Measurements from ENCODE around the gene CARMIL3.
"Not testable (repeated sequence)": the region's sequence is repeated elsewhere in the genome, so short reads cannot be mapped to it uniquely, and the experiment has no call there.

Gene CARMIL3

DNA sequence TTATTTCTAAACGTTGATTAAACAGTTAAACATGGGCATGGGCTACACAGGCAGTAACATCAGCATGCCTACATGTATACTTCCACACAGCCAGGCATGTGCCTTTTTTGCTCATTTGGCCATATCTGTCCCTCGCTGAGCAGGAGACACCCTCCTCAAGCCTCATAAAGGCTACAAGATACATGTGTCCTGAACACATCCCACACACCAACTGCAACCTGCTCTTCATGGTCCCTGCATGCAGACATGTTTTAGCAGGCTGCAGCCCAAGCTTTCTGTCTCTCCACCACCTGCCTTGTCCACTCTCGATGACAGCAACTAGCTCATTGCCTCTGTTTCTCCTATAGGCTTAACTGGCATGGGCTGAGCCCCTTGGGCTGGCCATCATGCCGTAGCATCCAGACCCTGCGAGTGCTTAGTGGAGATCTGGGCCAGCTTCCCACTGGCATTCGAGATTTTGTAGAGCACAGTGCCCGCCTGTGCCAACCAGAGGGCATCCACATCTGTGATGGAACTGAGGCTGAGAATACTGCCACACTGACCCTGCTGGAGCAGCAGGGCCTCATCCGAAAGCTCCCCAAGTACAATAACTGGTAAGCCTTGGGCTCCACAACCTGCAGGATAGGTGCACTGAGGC, 44.9 kb downstream of the CARMIL3 start:
- no peak for DNase-seq (ENCODE audit: low read depth)

DNA sequence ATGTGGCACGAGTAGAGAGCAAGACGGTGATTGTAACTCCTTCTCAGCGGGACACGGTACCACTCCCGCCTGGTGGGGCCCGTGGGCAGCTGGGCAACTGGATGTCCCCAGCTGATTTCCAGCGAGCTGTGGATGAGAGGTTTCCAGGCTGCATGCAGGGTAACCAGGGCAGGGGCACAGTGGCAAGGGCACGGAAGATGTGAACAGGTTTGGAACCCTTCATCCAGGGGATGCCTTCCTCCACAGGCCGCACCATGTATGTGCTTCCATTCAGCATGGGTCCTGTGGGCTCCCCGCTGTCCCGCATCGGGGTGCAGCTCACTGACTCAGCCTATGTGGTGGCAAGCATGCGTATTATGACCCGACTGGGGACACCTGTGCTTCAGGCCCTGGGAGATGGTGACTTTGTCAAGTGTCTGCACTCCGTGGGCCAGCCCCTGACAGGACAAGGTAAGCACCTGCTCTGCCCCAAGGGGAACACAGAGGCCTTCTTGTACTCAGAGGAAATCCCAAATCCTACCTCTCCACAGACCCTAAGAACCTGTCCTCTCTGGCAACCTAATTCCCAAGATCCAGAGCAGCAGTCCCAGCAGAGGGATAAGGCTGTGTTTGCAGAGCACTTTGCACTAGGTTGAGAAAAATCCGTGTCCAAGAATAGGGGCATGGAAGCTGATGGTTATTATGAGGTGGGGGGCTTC, 46.6 kb downstream of the CARMIL3 start:
- DNase-seq (ENCODE audit: low read depth): no peak

DNA sequence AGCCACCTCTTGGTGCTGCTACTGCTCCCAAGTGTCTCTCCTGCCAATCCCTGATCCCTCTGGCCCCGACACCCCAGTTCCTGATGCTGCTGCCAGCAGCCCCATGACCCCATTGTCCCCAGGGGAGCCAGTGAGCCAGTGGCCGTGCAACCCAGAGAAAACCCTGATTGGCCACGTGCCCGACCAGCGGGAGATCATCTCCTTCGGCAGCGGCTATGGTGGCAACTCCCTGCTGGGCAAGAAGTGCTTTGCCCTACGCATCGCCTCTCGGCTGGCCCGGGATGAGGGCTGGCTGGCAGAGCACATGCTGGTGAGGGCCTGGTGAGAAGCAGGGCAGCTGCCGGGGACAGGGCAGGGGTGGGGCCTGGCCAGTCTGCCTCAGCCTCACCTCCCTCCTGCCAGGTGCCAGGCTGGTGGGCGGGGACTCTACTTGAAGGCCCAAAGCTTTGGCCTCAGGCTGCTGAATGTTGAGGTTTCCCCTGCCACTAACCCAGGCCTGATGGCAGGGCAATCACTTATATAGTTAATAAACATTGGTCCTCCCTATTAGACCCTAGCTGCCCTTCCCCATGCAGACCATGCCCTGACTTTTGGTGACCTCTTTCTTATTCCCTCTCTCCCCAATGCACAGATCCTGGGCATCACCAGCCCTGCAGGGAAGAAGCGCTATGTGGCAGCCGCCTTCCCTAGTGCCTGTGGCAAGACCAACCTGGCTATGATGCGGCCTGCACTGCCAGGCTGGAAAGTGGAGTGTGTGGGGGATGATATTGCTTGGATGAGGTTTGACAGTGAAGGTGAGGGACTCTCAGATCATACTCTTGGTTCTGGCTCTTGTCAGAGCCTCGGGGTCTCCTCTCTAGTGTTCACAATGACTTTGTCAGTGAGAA, 47.4 kb downstream of the CARMIL3 start:
- DNase-seq (ENCODE audit: low read depth): no peak

DNA sequence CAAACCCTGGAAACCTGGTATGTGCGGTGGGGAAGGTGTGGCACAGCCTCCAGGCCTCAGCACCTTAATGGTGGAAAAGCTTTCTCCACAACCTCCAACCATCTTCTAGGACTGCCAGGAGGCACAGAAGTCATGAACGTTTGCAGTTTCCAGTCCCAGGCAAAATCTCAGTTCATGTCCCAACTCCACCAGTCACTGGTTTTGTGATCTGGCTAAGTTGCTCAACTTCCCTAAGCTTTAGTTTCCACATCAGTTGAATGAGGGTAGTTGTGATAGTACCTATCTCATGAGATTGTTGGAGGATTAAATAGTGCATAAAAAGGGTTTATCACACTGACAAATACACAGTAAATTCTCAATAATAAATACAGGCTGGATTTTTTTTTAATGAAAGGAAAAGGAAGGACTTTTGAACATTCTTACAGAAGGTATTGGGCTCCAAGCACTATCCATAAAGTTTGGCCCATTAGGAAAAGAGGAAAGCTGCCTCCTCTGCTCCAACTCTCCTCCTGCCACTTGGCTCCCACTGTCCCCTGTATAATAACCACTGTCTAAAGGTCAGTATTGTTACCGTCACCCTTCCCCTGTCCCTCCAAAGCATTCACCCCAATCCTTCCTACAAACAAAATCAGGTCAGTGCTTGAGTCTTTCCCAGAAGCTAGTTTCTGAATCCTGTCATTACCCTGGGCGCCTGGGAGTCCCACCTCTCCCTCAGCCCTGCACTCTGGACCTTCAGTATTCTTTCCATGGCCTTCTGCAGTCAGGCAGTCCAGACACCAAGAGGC, 48.6 kb downstream of the CARMIL3 start:
- no peak for DNase-seq (ENCODE audit: low read depth)

DNA sequence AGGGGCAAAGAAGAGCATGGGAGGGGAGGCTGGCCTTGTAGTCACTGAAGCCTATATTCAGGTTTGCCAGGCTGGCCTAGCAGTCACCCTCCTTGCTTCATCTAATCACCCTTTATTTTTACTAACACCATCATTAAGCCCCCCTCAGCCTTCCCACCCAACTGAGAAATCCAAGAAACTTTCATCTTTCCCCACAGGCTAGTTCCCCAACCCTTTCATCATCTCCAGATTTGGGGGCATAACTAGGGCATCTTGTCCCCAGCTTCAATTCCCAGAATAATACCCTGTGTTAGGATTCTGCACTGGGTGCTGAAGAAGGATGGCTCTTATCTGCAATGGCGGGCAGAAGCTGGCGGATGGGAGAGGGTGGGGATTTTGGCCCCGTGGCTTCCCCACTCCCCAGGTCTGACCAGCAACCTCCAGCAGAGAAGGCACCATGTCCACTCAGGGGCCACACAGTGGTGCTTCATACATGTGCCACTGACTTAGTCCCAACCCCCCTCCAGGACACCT, 49.2 kb downstream of the CARMIL3 start:
- DNase-seq (ENCODE audit: low read depth): no peak

DNA sequence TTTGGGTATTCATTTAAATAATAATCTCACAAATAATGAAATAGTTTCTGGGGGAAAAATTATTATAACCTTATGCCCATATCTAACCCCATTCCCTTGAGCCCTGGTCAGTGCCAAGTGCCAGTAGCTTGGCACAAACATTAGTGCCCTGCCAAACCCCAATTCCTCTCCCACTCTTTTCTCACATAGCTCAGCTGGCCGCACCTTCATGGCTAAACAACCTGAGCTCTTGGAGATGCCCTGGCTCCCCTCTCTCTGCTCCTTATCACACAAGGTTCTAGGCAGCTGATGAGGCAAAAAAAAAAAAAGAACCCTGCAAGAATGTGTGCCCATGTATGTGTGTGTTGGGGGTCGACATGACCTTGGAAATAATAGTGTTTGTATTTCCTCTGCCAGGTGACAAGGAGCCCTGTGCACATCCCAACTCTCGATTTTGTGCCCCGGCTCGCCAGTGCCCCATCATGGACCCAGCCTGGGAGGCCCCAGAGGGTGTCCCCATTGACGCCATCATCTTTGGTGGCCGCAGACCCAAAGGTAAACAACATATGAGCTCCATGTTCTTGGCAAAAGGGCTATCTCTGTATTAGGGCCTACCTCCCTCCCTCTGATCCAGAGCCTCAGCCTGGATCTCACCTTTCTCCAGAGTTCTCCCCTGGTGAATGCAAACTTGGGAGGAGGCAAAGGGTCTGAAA, 50.7 kb downstream of the CARMIL3 start:
- no peak for DNase-seq (ENCODE audit: low read depth)

DNA sequence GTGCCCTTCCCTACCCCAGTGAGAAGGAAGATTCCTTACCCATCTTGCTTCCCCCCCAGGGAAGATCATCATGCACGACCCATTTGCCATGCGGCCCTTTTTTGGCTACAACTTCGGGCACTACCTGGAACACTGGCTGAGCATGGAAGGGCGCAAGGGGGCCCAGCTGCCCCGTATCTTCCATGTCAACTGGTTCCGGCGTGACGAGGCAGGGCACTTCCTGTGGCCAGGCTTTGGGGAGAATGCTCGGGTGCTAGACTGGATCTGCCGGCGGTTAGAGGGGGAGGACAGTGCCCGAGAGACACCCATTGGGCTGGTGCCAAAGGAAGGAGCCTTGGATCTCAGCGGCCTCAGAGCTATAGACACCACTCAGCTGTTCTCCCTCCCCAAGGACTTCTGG, 51.6 kb downstream of the CARMIL3 start:
- no peak for DNase-seq (ENCODE audit: low read depth)

DNA sequence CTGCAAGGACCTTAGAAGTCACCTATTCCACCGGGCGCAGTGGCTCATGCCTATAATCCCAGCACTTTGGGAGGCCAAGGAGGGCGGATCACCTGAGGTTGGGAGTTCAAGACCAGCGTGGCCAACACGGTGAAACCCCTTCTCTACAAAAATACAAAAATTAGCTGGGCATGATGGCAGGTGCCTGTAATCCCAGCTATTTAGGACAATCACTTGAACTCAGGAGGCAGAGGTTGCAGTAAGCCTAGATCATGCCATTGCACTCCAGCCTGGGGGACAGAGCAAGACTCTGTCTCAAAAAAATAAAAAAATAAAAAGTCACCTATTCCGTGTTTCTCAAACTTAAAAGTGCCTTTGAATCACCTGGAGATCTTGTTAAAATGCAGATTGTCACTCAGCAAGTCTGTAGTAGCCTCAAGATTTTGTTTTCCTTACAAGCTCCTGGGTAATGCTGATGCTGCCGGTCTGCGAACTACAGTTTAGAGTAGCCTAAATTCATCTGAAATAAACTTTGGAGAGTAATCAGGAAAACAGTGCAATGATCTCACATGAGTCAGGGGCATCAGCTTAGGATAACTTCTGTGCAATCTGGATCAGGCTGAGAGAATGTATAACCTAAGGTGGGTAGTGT, 53.9 kb downstream of the CARMIL3 start:
- not testable (repeated sequence) for DNase-seq (ENCODE audit: low read depth)

DNA sequence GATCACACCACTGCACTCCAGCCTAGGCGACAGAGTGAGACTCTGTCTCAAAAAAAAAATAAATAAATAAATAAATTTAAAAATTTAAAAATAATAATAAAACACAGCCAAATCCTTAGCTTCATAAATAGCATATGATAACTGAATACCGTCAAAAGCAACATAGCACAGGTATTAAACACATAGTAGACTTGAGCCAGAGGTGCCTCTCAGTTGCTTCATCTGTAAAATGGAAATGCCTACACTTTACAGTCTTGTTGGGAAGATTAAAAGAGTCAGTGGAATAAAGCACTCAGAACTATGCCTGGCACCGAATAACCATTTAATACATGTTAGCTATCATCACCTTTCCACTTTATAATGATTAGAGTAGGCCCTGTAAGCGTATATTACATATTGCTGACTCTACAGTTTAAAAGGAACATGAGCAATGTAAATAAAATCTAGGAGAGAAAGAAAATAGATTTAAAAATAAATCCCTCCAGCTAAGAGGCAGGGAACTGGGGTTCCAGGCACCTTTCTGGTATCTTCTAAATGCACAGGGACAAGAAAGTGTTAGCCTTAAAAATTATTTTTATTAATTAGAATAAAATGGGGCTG, 55.0 kb downstream of the CARMIL3 start:
- DNase-seq (ENCODE audit: low read depth): no peak

DNA sequence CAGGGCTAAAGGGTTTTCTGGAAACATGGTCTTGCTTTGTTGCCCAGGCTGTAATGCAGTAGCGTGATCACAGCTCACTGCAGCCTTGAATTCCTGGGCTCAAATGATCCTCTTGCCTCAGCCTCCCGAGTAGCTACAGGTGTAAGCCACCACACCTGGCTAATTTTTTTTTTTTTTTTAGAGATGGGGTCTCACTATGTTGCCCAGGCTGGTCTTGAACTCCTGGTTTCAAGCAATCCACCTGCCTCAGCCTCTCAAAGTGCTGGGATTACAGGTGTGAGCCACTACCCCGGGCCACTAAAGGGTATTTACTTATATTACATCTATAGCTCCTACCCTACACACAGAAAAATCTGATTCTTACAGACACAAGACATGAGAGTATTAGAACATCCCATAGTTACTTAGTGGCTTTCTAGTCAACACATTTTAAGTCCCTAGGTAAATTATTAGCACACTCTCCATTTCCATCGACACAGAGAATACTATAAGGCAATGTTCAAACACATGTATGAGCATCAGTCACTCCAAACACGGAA, 56.6 kb downstream of the CARMIL3 start:
- DNase-seq (ENCODE audit: low read depth): no peak

DNA sequence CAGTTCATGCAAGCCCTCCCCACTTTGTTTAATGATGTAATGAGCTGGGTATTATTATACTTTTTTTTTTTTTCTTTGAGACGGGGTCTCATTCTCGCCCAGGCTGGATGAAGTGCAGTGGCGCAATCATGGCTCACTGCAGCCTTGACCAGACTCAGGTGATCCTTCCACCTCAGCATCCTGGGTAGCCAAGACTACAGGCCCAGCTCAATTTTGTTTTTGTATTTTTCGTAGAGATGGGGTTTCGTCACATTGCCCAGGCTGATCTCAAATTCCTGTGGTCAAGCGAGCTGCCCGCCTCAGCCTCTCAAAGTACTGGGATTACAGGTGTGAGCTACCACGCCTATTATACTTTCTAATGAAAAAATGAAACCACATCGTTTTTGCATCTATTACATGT, 58.3 kb downstream of the CARMIL3 start:
- no peak for DNase-seq (ENCODE audit: low read depth)

DNA sequence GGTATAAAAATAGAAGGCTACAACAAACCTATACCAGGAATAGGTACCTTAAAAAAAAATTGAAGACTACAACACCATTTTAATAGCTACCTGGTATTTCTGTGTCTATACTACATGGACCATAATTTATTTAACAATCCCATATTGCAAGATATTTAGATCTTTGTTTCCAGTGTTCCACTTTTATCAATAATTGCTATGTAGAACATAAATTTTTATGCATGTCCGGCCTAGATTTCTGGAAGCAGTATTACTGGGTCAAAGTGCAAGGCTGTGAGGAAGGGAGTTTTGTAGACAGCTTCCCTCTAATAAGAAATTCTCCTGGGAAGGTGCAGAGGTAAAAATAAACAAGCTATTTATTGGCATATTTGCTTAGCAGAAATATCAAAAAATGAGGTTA, 58.7 kb downstream of the CARMIL3 start:
- no peak for DNase-seq (ENCODE audit: low read depth)

DNA sequence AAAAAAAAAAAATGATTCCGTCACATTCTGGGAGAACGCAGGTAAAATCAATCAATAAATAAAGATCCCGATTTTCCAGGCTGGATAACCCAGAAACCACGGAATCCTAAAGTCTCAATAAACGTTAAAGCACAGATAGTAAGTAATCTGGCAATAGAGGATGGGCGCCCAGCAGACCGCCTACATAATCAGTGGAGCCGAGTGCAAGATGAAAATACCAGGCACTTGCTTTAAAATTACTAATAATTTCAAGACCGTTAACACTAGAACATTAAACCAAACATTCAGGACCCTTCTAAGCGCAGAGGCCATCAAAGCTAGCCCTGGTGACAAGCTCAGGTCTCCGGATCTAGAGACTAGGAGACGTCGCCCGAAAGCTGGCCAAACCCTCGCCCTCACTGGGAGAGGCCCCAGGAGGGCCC, 61.6 kb downstream of the CARMIL3 start:
- DNase-seq (ENCODE audit: low read depth): no peak

DNA sequence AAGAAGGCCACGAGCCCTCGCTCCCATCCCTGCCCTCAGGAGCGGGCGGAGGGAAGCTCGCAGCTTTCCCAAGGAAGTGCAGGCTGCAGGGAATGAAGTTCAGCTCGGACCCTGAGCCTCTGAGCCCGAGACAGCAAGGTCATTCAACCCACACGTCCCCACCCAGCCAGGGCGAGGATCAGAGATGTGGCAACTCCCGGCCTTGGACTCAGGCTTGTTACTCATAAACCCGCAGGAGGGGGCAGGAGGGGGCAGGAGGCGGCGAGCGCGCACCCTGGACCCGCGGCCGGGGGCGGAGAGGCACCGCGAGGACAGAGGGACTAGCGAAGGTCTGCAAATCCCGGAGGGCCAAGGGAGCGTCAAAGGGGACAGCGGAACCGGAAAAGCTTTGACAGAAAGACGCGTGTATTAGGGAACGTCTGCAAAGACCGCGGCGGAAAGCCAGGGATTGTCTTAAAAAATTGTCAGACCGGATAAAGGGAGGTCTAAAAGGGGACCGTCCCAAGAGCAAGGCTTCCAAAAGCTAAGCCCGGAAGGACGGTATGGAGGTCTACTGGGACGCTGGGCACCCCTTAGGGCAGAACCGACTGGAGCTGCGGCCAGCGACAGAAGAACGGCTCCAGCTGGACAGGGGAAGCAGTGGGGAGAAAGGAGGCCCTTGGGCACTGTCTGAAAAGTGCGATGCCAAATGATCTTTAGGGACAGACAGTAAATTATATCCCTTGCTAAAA, 62.2 kb downstream of the CARMIL3 start:
- DNase-seq (ENCODE audit: low read depth): peak; percentile 58

DNA sequence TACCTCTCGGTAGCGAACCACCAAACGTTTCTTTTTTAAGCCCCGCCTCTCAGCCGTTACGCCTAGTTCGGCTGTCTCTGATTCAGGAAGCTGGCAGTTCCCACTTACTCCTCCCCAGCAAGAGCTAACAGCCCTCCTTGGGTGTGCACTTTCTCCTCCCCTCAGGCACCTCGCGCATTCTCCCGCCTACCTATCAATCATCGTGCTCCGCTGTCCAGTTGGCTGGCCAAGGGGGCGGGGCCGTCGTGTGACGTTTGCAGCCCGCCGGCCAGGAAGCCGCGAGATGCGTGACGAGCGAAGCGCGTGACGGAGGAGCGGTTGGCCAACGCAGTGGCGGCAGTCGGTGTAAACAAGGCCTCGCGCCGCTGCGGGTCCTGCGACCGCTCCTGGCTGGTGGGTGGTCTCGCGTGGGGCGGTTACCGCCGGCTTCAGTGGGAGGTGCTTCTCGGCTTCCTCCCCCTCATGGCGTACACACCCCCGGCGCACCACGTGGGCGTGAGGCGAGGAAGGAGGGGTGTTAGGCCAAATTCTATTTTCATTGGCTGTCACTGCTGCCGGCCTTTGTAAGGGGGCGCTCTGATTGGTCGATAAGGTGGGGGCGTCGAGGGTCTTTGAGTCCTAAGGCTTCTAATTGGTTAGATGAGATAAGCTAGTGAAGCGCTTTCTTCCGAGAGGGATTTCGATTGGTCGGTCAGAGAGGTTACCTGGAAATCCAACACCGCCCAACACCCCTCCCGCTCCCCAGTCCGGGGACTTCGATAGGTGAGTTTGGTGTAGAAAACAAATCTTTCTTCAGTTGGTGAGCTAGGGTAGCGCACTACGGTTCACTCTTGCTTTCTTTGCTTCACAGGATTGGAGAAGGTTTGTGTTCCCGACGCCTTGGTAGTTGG, 63.0 kb downstream of the CARMIL3 start, which contains the start of the genes DCAF11 and NRL:
DCAF11 (plus strand) TSS at position 246 of the 890 bp plus-strand sequence. CDS start 818 bp downstream, outside the sequence.
NRL (minus strand) TSS at position 418 of the 890 bp plus-strand sequence. CDS start 32,101 bp downstream, outside the sequence.
- DNase-seq (ENCODE audit: low read depth): peak; percentile 97

DNA sequence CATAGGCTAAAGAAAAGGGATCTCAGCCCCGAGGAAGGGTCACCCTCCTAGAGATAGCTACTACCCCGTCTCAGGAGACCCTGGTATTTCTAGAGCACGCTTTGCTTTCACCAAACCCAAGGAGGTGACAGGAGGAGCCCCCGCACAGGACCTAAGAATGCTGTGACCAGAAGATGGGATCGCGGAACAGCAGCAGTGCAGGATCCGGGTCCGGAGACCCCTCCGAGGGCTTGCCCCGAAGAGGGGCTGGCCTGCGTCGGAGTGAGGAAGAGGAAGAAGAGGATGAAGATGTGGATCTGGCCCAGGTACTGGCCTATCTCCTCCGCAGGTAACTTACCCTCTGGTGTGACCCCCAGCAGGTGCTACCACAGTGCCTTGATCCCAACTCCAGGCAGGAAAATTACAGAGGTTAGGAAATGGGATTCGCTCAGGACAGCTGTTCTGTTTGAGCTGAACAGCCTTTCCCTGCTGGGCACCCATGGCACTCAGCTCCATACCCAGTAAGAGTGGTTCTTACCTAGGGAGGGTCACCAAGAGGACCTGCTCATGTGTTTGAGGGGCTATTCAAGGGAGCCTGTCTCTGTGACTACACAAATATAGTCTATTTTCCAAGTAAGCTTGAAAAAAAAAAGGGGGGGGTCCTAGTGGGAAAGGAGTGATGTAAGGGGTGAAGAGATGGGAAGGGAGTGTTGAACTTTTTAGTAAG, 63.8 kb downstream of the CARMIL3 start:
- DNase-seq (ENCODE audit: low read depth): no peak

DNA sequence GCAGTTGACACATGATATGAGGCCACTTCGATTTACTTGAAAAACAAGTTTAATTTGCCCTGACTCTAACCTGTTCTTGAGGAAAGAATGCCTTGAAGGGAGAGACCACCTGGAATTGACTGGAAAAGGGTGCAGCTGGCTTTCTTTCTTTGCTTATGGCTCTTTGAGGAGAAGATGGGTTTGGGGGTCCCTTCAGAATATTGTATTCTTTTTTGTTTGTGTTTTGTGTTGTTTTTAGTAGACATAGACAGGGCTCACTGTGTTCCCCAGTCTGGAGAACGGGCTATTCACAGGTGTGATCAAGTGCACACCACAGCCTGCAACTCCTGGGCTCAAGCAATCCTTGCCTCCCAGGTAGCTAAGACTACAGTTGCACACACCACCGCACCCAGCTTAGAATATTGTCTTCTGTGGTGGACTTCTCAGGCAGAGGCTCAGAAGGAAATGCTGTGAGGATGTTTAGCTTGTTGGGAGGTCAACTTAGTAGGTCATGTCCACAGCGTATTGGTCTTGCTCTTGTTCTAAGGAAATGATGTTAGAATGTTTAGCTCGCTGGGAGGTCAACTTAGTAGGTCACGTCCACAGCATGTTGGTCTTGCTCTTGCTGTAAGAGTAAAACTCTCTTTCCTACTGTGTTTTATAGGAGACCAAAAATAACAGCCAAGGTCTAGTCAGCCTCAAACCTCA, 64.5 kb downstream of the CARMIL3 start:
- no peak for DNase-seq (ENCODE audit: low read depth)

Data from stimulated activated CD8-positive, alpha-beta memory T cell treated with anti-CD3 and anti-CD28 coated beads, Interleukin-12 subunit alpha, Interleukin-12 subunit beta, amount 100 ng/mL, for 4 hours (primary cell).